Measurements from ENCODE around the gene GSAP.

DNA sequence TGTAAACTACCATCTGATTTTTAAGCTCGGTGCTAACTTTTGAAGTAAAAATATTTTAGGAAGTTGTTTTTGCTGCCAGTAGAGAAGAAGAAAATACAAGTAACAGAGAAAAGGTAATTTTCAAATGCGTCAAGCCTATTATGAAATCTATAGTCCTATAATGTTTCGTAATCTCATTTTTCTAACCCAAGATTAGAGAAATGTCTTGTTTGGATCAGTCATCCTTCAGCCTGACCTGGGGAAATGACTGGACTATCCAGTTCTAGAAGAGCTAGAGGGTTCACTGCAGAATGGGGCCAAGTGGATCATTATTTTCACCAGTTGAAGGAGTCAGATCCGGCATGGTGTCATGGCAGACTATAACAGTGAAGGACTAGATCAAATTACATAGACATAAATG is 153.8 kb downstream of the GSAP start:
- TF ChIP-seq, protein P1, sequence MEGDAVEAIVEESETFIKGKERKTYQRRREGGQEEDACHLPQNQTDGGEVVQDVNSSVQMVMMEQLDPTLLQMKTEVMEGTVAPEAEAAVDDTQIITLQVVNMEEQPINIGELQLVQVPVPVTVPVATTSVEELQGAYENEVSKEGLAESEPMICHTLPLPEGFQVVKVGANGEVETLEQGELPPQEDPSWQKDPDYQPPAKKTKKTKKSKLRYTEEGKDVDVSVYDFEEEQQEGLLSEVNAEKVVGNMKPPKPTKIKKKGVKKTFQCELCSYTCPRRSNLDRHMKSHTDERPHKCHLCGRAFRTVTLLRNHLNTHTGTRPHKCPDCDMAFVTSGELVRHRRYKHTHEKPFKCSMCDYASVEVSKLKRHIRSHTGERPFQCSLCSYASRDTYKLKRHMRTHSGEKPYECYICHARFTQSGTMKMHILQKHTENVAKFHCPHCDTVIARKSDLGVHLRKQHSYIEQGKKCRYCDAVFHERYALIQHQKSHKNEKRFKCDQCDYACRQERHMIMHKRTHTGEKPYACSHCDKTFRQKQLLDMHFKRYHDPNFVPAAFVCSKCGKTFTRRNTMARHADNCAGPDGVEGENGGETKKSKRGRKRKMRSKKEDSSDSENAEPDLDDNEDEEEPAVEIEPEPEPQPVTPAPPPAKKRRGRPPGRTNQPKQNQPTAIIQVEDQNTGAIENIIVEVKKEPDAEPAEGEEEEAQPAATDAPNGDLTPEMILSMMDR (IDR thresholded peaks at IDR 0.05; ENCODE audit: insufficient read depth, low read length, poor library complexity, severe bottlenecking) = no peak
- TF ChIP-seq EZH2phosphoT487 (conservative IDR thresholded peaks at IDR 0.05; ENCODE audit: low read length) = no peak

Data from SU-DHL-6 (cell line).